Measurements from ENCODE around the gene ECM1. TPM values are rescaled to one million over a fixed set of nuclear protein-coding genes. Genes with fewer than 3 reads are reported as not detected.
A peak's percentile ranks its signal among the peaks of the same experiment; 100 is the strongest.

ECM1 gene
- total RNA-seq, 1 donor: 30.0 TPM

DNA sequence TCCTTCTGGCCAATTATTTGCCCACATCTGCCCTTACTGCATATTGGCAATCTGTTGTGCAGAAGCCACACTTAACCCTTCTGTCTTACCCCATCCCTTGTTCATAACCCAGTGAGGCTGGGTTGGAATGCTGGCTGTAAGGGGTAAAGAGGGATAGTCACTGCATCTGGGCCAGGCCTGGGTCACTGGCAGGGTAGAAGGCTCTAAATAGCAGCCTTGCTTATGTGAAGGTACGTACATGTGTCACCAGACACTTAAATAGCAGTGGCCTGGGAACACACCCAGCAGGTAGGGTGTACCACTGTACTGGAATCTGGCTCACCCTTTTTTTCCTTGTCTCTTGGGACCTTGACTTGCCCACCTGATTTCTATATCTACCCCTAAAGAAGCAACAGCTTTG, 30.6 kb upstream of the ECM1 start:
- no peak for DNase-seq (ENCODE audit: insufficient read length, low spot score, missing footprints)
- TF ChIP-seq, protein P1, sequence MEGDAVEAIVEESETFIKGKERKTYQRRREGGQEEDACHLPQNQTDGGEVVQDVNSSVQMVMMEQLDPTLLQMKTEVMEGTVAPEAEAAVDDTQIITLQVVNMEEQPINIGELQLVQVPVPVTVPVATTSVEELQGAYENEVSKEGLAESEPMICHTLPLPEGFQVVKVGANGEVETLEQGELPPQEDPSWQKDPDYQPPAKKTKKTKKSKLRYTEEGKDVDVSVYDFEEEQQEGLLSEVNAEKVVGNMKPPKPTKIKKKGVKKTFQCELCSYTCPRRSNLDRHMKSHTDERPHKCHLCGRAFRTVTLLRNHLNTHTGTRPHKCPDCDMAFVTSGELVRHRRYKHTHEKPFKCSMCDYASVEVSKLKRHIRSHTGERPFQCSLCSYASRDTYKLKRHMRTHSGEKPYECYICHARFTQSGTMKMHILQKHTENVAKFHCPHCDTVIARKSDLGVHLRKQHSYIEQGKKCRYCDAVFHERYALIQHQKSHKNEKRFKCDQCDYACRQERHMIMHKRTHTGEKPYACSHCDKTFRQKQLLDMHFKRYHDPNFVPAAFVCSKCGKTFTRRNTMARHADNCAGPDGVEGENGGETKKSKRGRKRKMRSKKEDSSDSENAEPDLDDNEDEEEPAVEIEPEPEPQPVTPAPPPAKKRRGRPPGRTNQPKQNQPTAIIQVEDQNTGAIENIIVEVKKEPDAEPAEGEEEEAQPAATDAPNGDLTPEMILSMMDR (IDR thresholded peaks at IDR 0.05; ENCODE audit: extremely low read depth, low read depth, low read length): no peak
- H3K36me3 ChIP-seq (ENCODE audit: insufficient read depth, low read length): peaks cover 7% of the 10 kb centered on the region
- peak overlapping the region; percentile 15 for H3K27ac ChIP-seq (ENCODE audit: low read depth, low read length)
- H3K4me3 ChIP-seq (ENCODE audit: insufficient read depth, low read length): no peak overlapping the region
- peaks cover 17% of the 10 kb centered on the region for H3K4me1 ChIP-seq (ENCODE audit: insufficient read depth, low read length)
- no peaks in the 10 kb centered on the region for H3K27me3 ChIP-seq (ENCODE audit: insufficient read depth, low read length)
- peak overlapping the region; percentile 8 for H3K4me2 ChIP-seq (ENCODE audit: insufficient read depth, low read length)
- no peak overlapping the region for H2AFZ ChIP-seq (ENCODE audit: low read length)
- H4K20me1 ChIP-seq (ENCODE audit: insufficient read depth, low read length): peaks cover 4% of the 10 kb centered on the region
- H3K79me2 ChIP-seq (ENCODE audit: insufficient read depth, low read length): no peaks in the 10 kb centered on the region
- H3K9me3 ChIP-seq (ENCODE audit: low read depth, low read length): no peaks in the 10 kb centered on the region

DNA sequence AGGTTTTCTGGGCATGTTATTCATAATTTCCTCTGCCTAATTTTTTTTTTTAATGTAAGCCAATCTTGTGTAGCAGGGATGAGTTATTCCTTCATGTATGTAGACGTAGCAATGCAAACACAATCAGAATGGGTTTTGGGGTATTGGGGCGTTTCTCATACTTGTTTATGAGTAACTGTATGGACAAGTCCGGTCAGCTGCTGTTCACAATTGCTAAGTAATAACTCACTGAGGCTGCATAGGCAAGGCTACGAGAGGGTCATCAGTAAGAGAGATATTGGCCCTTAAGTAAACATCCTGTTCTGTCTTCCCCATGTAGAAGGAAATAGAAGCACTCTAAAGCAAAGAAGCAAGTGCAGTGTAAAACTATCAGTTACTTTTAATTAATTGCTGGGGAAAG, 30.2 kb upstream of the ECM1 start:
- H3K4me3 ChIP-seq (ENCODE audit: insufficient read depth, low read length): no peak overlapping the region
- peaks cover 6% of the 10 kb centered on the region for H3K36me3 ChIP-seq (ENCODE audit: insufficient read depth, low read length)
- H3K79me2 ChIP-seq (ENCODE audit: insufficient read depth, low read length): no peaks in the 10 kb centered on the region
- H3K4me2 ChIP-seq (ENCODE audit: insufficient read depth, low read length): no peak overlapping the region
- TF ChIP-seq, protein P1 (IDR thresholded peaks at IDR 0.05; ENCODE audit: extremely low read depth, low read depth, low read length): no peak
- H3K27ac ChIP-seq (ENCODE audit: low read depth, low read length): no peak overlapping the region
- H2AFZ ChIP-seq (ENCODE audit: low read length): no peak overlapping the region
- peaks cover 4% of the 10 kb centered on the region for H4K20me1 ChIP-seq (ENCODE audit: insufficient read depth, low read length)
- peak; percentile 91 for DNase-seq (ENCODE audit: insufficient read length, low spot score, missing footprints)
- H3K4me1 ChIP-seq (ENCODE audit: insufficient read depth, low read length): peaks cover 17% of the 10 kb centered on the region
- no peaks in the 10 kb centered on the region for H3K27me3 ChIP-seq (ENCODE audit: insufficient read depth, low read length)
- no peaks in the 10 kb centered on the region for H3K9me3 ChIP-seq (ENCODE audit: low read depth, low read length)

DNA sequence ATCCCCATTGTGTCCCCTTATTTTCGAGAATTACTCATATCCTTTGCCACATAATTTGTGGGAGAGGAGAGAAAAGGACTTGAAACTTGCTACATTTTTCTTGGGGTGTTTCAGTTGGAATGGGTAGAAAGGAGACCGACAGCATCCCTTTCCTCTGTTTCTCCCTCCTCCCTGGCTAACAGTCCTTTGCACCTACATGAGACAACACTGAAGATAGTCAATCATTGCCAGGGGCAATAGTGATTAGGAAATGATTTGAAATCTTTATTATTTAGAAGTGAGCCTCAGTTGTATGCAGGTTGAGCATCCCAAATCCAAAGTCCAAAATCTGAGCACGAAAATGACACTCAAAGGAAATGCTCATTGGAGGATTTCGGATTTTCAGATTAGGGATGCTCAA, 28.5 kb upstream of the ECM1 start:
- H2AFZ ChIP-seq (ENCODE audit: low read length): no peak overlapping the region
- H3K4me2 ChIP-seq (ENCODE audit: insufficient read depth, low read length): no peak overlapping the region
- H3K36me3 ChIP-seq (ENCODE audit: insufficient read depth, low read length): peaks cover 2% of the 10 kb centered on the region
- H3K79me2 ChIP-seq (ENCODE audit: insufficient read depth, low read length): no peaks in the 10 kb centered on the region
- peaks cover 18% of the 10 kb centered on the region for H3K4me1 ChIP-seq (ENCODE audit: insufficient read depth, low read length)
- H3K4me3 ChIP-seq (ENCODE audit: insufficient read depth, low read length): no peak overlapping the region
- no peaks in the 10 kb centered on the region for H3K9me3 ChIP-seq (ENCODE audit: low read depth, low read length)
- no peak for DNase-seq (ENCODE audit: insufficient read length, low spot score, missing footprints)
- no peaks in the 10 kb centered on the region for H3K27me3 ChIP-seq (ENCODE audit: insufficient read depth, low read length)
- peaks cover 4% of the 10 kb centered on the region for H4K20me1 ChIP-seq (ENCODE audit: insufficient read depth, low read length)
- H3K27ac ChIP-seq (ENCODE audit: low read depth, low read length): no peak overlapping the region
- TF ChIP-seq, protein P1 (IDR thresholded peaks at IDR 0.05; ENCODE audit: extremely low read depth, low read depth, low read length): no peak

DNA sequence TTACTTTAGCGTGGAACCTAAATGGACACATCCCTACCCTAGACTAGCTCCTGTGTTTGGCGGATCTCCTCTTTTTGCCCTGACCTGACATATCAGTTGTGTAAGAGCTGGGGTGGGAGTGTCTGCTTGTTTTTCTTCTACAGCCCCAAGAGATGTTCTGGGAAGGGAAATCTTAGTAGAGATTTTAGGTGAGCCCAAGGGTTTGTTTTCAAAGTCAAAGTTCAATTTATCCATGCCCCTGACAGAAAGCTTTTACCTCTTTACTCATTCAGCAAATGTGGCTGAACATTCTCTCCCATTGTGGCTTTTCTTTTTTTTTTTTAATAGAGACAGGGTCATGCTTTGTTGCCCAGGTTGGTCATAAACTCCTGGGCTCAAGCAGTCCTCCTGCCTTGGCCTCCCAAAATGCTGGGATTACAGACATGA, 28.0 kb upstream of the ECM1 start:
- no peak overlapping the region for H3K4me3 ChIP-seq (ENCODE audit: insufficient read depth, low read length)
- H3K36me3 ChIP-seq (ENCODE audit: insufficient read depth, low read length): peaks cover 2% of the 10 kb centered on the region
- no peaks in the 10 kb centered on the region for H3K79me2 ChIP-seq (ENCODE audit: insufficient read depth, low read length)
- H3K4me2 ChIP-seq (ENCODE audit: insufficient read depth, low read length): no peak overlapping the region
- DNase-seq (ENCODE audit: insufficient read length, low spot score, missing footprints): no peak
- no peak overlapping the region for H3K27ac ChIP-seq (ENCODE audit: low read depth, low read length)
- H3K27me3 ChIP-seq (ENCODE audit: insufficient read depth, low read length): no peaks in the 10 kb centered on the region
- peaks cover 23% of the 10 kb centered on the region for H3K4me1 ChIP-seq (ENCODE audit: insufficient read depth, low read length)
- H2AFZ ChIP-seq (ENCODE audit: low read length): no peak overlapping the region
- H3K9me3 ChIP-seq (ENCODE audit: low read depth, low read length): no peaks in the 10 kb centered on the region
- TF ChIP-seq, protein P1 (IDR thresholded peaks at IDR 0.05; ENCODE audit: extremely low read depth, low read depth, low read length): no peak
- H4K20me1 ChIP-seq (ENCODE audit: insufficient read depth, low read length): peaks cover 4% of the 10 kb centered on the region

Data from osteoblast (primary cell).